RPMI8226 (cell line): Measurements from ENCODE around the gene CDH13.

Experiments used
- DNase-seq: peaks from one replicate; pipeline ENCODE4 v3.0.0-alpha.2; 2015

CDH13 gene

DNA sequence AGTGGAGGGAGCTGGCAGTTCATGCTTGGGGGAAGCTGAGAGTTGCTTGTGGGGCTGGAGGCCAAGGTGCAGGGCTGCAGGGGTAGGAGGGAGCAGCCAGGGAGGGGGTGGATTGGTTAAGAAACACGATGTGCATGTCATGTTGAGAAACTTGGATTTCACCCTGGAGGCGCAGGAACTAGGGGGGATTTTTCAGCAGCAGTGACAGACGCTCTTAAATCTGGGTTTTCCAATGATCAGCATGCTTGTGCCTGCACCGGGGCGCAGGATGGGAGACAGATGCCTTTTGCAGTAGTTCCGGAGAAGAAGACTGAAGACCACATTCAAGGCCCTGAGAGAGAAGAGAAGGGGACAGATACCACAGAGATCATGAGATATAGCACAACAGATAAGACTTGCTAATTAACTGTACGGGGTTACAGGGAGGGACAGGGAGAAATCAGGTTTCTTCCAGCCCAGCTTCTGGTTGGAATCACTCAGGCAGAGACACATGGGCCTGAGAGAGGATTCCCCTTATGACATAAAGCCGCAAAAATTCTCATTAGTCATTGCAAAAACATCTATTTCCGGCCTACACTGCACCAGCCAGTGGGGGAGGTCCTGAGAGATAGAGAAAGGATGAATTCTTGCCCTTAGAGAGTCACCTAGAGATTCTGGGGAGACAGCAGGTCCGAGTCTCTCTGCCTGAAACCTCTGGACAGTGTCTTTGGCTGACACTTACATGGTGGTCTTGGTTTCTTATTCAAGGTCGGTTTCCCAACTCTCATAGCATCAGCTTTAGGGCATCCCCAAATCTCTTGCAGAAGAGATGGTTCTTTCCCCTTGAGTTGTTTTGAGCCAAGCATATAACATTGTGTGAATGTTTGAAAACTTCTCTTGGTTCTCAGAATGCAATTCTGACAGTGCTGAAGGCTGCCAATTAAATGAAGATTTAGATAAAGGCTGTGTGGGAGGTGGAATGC, 27.1 kb downstream of the CDH13 start:
- no peak for DNase-seq

DNA sequence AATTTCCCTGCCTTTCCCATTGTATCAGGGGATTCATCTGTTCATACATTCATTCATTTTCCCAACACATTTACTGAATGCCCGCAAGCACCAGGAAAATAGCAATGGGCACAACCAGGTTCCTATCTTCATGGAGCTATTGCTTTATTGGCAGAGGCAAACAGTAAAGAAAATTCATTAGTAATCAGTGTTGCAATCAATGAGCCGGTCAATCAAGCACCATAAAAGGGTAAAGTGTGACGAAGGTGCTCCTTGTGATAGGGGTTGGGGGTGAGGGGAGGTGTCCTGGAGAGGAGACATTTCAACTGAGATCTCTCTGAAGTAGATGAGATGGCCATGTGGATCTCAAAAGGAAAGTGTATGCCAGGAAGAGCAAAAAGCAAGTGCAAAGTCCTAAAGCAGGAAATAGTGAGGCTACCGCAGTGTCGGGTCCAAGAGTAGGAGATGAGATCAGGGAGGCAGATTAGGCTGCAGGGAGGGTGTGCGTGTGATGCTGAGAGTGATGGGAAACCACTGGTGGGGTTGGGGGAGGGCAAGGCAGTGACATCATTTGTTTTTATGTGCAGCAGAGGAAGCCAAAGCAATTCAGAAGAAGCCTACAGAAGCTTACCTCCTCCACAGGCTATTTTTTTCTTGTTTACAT, 28.4 kb downstream of the CDH13 start:
- DNase-seq: no peak

DNA sequence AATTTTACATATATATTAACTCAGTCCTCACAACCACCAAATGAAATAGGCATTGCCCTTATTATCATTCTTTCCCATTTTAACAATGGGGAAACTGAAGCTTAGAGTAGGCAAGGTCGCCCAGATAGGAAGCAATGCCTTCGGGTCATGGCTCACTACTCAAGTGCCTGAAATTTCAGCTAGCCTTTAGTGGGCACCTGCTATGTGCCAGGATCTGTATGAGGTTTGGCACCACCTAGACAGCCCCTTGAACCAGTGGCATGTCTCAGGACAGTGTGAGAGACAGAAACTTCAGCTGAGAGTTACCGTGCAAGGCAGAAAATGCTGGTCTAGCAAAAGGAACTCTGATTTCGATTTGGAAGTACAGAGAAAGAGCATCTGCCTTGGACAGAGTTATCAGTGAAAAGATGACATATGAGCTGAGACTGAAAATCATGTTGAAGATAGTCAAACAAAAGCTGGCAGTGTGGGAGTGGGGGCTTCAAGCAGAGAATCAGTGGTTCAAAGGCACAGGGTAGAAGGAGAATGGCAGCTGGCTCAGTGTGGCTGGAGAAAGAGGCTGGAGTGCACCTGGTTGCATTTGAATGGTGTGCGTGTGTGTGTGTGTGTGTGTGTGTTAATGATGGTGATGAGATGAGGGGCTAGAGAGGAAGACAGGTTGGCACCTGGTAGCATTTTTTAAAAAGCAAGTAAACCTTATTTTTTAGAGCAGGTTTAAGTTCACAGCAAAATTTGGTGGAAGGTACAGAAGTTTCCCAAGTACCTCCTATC, 29.1 kb downstream of the CDH13 start:
- no peak for DNase-seq

DNA sequence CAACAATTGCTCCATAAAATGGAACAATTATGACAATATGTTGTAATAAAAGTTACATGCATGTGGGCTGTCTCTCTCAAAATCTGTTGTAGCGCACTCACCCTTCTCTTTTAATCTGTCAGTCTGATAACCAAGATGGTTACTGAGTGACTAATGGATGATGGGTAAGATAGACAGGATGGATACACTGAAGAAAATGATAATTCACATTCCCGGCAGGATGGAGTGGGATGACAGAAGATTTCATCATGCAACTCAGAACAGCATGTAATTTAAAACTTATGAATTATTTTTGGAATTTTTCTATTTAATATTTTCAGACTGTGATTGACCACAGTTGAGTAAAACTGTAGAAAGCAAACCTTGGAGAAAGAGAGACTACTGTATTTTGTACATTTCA, 30.5 kb downstream of the CDH13 start:
- no peak for DNase-seq

DNA sequence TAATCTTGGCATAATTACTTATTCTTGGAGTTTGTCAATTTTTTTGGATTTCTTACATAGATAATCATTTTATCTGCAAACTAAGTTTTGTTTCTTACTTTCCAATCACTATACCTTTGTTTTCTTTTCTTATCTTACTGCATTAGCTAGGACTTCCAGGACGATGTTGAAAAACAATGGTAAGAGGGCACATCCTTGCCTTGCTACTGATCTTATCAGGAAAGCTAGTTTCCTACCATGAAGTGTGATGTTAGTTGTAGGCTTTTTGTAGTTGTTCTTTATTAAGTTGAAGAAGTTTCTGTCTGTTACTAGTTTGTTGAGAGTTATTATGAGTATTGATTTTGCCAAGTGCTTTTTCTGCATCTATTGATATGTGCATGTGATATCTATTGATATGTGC, 31.0 kb downstream of the CDH13 start:
- DNase-seq: no peak

DNA sequence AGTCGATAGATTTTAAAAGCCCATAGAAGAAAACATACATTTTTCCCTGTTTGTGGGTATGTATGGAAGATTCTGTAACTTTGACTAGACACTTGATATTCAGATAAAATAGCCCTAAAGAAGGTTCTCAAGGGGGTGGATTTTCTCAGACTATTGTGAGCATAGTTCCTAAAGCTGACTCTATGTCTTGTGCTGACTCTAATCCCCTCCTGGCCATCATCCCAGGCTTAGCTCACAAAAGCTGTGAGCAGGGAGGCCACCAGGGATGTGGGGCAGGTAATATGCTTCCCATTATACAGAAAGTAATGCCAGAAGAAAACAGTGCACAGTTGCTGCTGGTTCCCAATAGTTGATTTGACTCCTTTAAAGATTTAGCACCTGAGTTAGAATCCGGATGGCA, 32.0 kb downstream of the CDH13 start:
- no peak for DNase-seq

DNA sequence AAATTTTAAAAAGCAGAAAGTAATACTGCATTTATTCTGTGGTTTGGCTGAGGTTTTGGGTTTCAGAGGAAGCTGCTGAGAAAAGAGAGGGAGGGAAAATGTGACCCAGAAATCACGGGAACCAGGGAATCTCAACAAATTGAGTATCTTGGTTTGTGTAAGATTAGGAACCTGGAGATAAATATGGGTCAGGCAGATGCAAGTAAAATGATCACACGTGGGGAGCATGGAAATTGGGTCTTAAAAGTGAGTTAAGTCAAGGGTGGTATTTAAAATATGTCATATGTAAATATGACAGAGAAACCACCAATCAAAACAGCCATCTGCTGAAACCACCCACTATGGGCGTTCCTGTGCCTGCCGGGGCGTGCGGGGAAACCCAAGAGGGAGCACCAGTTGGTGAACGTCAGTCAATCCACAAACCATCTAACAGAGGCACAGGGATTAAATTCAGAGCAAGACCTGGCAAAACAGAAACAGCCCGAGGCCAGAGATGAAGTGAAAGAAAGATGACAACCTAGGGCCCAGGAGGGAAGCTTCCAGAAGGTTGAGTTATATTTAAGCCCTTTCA, 33.4 kb downstream of the CDH13 start:
- no peak for DNase-seq

DNA sequence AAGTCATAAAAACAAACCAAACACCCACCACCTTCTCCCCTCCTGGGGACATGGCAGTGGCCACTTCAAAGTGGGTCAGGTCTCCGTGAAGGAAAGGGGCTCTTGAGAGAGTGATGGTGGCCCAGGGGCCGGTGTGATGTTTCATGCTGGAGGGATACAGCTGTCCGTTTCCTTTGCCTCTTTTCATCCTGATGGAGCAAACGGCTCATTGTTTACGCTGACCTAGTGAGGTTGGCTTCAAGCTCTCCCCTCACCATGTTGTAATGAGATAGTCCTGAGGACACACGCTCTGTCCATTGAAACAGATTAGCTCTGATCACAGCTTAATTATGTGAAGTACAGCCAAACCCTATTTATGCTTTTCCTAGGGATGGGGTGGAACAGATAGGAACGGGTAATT, 34.2 kb downstream of the CDH13 start:
- no peak for DNase-seq

DNA sequence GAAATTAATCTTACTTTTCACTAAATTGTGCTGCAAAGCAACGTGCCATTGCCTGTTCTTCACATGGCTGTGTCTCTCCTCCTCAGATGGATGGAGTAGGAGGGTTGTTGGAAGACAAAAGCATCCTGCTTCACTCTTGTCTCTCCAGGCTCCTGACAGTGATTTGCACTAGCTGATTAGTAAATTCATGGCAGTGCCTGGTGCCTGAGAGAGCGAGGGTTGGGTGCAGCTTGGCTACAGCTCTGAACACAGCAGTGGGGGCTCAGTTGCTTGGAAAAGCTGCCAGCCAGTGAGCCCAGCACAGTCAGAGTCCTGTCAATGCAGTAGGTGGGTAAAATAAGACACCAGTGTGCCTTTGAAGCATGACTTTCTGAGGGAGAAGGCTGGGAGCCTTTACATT, 37.4 kb downstream of the CDH13 start:
- no peak for DNase-seq

DNA sequence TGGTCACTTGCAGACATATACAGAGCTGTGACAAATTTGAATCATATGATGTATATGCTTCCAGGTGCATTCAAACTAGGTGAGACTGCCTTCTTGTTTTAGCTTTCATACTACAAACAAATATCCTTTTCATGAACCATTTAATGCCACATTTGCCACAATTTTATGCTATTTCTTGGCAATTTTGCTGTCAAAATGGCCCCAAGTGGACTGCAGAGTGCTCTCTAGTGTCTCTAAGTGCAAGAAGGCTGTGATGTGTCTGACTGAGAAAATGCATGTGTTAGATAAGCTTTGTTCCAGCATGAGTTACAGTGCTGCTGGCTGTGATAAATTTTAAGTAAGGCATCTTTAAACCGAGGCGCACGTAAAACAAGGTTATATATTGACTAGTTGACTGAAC, 38.3 kb downstream of the CDH13 start:
- no peak for DNase-seq

DNA sequence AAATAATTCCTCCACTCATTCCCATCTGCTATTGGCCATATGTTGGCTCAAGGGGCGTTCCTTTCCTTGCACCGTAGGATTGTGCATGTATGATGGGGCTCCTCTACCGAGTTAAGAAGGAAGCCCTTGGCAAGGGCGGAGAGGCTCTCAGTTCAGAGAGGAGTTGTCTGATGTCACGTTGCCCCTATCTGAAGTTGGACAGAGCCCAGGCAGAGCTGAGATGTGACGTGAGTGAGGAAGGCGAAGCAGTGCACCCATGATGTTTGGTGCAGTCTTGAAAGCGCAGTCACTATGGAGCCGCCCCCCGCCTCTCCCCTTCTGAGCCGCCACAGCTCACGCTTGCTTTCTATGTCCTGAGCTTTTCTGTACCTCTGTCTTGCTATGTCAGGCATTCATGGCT, 40.7 kb downstream of the CDH13 start:
- DNase-seq: no peak

DNA sequence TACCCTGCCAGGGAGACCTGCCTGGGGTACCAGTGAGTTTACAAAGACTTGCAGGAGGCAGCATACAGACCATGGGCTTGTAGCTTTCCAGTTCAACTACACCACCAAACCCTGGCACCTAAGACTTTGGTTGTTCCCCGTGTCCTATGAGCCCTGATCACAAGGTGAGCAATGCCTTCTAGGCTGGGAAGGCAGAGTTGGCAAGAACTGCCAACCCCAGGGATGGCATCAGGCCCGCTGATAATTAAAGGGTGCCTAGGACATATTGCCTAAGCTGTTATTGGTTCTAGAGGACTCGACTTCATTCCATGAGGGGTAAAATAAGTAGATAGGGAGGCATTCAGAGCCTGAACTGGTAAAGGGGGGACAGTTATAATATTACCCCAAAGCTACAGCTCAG, 41.3 kb downstream of the CDH13 start:
- DNase-seq: no peak

DNA sequence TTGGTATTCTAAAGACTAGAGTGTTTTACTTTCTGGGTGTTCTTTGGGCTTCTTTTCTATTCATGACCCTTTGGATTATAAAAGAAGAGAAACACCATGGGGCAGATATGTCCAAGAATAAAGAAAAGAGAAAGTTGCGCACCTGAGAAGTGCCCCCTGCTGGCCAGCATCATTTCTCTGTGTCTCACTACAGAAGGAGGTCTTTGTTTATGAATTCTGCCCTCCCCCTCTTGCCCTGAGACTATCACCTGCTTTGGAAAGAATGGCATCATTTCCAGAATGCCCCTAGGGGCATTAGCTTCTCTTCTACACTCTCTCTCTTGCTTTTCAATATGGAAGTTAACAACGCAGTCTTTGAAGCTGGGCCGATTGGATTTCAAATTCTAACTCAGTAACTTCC, 45.0 kb downstream of the CDH13 start:
- no peak for DNase-seq

DNA sequence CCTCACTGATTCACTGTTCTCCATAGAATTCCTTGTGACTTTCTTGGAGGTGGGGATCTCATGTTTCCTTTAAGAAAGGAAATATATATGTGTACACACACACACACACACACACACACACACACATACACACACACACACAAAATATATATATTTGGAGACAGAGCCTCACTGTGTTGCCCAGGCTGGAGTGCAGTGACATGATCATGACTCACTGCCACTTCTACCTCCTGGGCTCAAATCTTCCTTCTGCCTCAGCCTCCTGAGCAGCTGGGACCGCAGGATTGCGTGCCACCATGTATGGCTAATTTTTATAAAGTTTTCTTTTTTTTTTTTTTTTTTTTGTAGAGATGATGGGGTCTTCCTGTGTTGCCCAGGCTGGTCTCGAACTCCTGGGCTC, 45.9 kb downstream of the CDH13 start:
- DNase-seq: no peak

DNA sequence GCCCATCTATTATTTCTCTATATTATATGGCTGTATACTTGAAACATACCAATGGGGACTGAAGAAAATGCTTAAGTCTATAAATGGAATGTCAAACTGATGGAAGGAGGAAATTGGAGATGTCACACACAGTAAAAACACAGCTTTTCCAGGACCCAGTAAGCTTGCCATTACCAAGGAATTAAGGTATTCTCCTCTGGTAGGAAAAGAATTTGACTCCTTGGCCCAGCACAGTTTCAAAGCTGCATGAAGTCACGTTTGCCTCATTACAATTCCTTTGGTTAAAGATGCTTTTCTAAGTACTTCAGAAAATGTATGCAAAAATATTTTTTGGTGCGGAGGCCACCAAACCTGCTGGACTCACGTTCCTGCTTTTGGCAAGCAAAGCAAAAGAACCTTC, 48.5 kb downstream of the CDH13 start:
- no peak for DNase-seq

DNA sequence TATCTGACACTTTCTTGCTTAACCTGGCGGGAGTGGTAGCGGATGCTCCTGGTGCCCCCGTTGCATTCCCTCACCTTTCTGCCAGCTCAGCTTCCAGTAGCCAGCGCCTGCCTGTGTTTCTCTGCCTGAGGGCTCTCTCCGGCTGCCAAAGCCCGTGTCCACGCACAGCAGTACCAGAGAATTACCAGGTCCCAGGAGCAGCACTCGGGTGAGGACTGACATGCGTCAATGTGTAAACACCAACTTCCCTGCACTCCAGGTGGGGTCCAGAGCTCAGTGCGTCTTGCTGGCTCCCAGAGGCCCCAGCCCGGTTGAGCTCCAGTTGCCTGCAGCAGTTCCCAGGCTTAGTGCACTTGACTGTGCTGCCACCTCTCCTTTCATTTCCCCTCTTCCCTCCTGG, 54.8 kb downstream of the CDH13 start:
- no peak for DNase-seq

DNA sequence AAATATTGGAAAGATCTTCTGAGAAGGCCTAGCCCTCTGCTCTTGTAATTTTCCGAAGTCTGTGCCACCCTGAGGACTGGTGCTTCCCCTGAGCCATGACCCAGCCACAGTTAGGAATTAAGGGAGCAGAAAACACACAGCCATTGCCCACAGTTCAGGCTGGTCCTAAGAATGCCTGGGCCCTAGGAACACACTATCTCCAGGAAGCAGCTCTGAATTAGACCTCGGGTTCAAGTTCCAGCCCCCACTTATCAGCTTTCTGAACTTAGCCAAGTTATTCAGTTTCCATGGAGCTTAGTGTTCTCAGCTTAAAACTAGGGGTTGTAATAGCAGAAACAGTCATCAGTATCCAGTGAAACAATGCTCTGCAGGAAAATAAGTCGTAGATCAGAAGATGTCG, 56.0 kb downstream of the CDH13 start:
- DNase-seq: no peak

DNA sequence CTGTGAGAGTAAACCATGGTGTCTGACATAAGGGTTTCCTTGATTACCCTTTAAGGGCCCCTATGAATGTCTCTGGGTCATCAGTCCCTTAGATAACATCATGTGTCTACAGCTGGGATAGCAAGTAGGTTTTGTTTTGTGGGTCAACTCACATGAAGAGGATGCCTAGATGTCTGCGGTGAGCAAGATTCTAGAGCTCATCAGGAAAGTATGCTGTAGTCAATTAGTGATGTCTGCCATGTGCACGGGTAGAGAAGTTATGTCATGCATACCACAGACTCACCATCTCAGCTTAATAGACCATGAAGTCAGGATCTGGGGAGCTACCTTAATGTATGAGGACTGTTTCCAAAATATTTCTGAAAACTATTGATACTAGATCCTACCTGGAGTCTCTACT, 57.5 kb downstream of the CDH13 start:
- DNase-seq: no peak

DNA sequence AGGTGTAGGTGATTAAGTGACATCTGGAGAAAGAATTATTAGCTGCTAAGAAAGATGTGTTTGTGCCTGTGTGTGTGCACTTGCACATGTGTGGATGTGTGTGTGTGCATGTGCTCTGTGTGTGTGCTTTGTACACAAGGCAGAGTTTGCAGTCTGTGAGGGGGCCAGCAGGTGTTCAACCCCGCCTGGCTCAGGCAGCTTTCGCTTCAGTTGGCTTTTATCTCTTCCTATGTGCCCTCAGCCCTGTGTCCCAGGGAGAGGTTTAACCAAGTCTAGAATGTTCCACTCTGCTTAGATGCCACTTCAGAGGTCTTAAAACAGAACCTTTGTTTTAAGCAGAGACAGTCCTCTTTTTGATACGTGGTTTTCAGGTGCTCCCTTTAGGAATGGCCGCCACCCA, 58.8 kb downstream of the CDH13 start:
- DNase-seq: no peak

DNA sequence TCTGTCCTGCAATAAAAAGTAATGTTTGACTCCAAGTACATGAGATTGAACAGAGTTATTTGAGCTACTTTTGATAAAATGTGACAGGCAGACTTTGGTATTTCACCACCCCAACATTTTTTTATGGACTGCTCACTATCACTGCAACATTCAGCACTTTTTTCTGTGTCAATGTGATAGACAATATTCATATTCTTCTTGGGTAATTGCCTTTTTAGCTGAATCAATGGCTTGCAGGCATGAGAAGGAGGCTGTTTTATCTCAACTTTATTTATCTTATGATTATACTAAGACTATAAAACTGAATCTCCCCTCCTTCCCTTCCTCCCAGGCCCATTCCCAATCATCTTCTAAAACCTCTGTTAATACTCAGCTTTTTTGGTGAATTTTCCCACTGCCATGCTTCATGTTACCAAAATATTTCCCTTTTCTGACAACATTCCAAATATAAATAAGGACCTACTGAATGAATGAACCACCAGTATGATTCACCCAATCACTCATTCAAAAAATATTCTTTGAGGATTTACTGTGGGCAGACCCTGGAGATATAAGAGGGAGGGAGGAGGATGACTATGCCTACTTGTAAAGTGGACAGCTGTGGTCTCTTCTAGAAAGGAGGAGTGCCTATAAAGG, 67.6 kb downstream of the CDH13 start:
- DNase-seq: no peak

DNA sequence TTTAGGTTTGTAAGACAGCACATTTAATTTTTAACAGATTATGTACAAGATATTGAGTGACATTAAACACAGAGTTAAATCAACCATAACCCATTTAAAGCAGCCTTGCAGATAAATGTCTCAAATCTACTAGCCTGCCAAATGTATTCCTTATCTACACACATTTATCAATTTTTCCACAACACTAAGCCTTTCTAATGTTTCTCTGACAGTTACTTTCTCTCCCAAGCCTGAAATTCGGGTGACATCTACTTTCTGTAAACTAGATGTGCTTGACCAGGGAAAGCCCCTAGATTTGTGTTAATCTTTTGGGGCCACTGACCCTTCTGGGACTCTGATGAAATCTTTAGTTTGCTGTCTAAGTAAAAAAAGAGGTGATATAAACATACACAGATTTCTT, 69.0 kb downstream of the CDH13 start:
- no peak for DNase-seq

DNA sequence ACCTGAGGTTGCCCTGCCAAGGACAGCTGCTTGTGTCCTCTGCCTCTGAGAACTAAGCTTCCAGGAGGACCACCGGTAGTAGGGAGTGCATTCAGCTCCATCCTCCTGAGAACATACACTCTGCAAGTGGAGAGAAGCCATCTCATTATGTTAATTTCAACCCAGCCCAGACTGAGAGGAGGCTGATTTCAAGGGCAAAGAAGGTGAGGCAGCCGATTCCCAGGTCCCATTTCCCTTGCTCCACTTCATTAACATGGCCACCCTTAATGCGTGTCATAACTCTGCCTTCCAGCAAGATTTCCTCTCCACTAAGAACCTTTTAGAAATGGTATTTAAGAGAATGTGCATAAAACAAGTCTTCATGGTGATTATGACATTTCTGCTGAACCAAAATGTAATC, 72.5 kb downstream of the CDH13 start:
- DNase-seq: no peak
